Measurements from ENCODE around the gene PSMG3. TPM values are rescaled to one million over a fixed set of nuclear protein-coding genes. Genes with fewer than 3 reads are reported as not detected.
"Not testable (repeated sequence)": the region's sequence is repeated elsewhere in the genome, so short reads cannot be mapped to it uniquely, and the experiment has no call there.

Gene PSMG3
- total RNA-seq, 4 donors from 2014 or later = 33.0 to 67.5 (median 47.7) TPM

GRCh38 chr7:1586827-1587705, 17.2 kb upstream of the PSMG3 start:
- Histone ChIP-seq H3K4me1 (peaks cover 0 to 2% (median 0%) of the 10 kb centered on the region in 4 donors), H3K27me3 (no peaks in the 10 kb centered on the region)
- DNase-seq = peak in 1 of 3 donors; percentile 43

GRCh38 chr7:1586126-1586826, 16.4 kb upstream of the PSMG3 start:
- Histone ChIP-seq H3K9me3 (no peaks in the 10 kb centered on the region), H3K4me1 (no peaks in the 10 kb centered on the region), H3K27me3 (no peaks in the 10 kb centered on the region), H3K4me3 (no peak overlapping the region), H3K36me3 (no peaks in the 10 kb centered on the region), H3K27ac (no peak overlapping the region)
- no peak for DNase-seq
- TF ChIP-seq CTCF (IDR thresholded peaks at IDR 0.05) (no peak), POLR2A (IDR thresholded peaks at IDR 0.05) (no peak)

More at GRCh38 chr7:1586827-1587705, 17.2 kb upstream of the PSMG3 start:
- TF ChIP-seq POLR2A (IDR thresholded peaks at IDR 0.05) (no peak), CTCF (IDR thresholded peaks at IDR 0.05) (no peak)
- Histone ChIP-seq H3K27ac (no peak overlapping the region), H3K9me3 (no peaks in the 10 kb centered on the region), H3K4me3 (no peak overlapping the region), H3K36me3 (no peaks in the 10 kb centered on the region)

- no peaks in the 10 kb centered on the region for H3K27me3 ChIP-seq
- TF ChIP-seq CTCF (IDR thresholded peaks at IDR 0.05) = no peak
- no peak for TF ChIP-seq POLR2A (IDR thresholded peaks at IDR 0.05)
- no peaks in the 10 kb centered on the region for H3K9me3 ChIP-seq
Measured at GRCh38 chr7:1585142-1585981, 15.5 kb upstream of the PSMG3 start.

GRCh38 chr7:1584700-1585099, 14.9 kb upstream of the PSMG3 start:
- H3K27ac ChIP-seq = no peak overlapping the region
- H3K4me1 ChIP-seq = no peaks in the 10 kb centered on the region
- DNase-seq = no peak
- H3K36me3 ChIP-seq = no peaks in the 10 kb centered on the region
- no peaks in the 10 kb centered on the region for H3K27me3 ChIP-seq
- TF ChIP-seq CTCF (IDR thresholded peaks at IDR 0.05) (no peak), POLR2A (IDR thresholded peaks at IDR 0.05) (no peak)
- no peaks in the 10 kb centered on the region for H3K9me3 ChIP-seq
- no peak overlapping the region for H3K4me3 ChIP-seq

More at GRCh38 chr7:1585142-1585981, 15.5 kb upstream of the PSMG3 start:
- Histone ChIP-seq H3K4me3 (no peak overlapping the region), H3K36me3 (no peaks in the 10 kb centered on the region), H3K4me1 (no peaks in the 10 kb centered on the region), H3K27ac (no peak overlapping the region)
- DNase-seq = peak in 1 of 3 donors; percentile 27

GRCh38 chr7:1583241-1583930, 13.6 kb upstream of the PSMG3 start:
- not testable (repeated sequence) for DNase-seq, H3K27me3 ChIP-seq, H3K4me3 ChIP-seq, H3K4me1 ChIP-seq, H3K27ac ChIP-seq, H3K36me3 ChIP-seq, H3K9me3 ChIP-seq

Measured in Peyer's patch (tissue), 4 donors.